WTC11 (cell line): ENCODE measurements around the gene ENAH.

Source experiments
- ESRRA ChIP-seq: sonication (generic); formaldehyde crosslinking; IDR thresholded peaks from 2 replicates; pipeline ENCODE4 v1.8.1; 2022; ENCODE audit warnings: mild to moderate bottlenecking, missing genetic modification reagents, borderline replicate concordance
- NR1H2 ChIP-seq: sonication (generic); formaldehyde crosslinking; IDR thresholded peaks from 2 replicates; pipeline ENCODE4 v1.9.0; 2021; ENCODE audit warnings: mild to moderate bottlenecking, moderate library complexity, missing genetic modification reagents
- ZNF121 ChIP-seq: sonication (generic); formaldehyde crosslinking; IDR thresholded peaks from 2 replicates; pipeline ENCODE4 v1.8.0; 2023; ENCODE audit warnings: missing genetic modification reagents
- ZNF317 ChIP-seq: sonication (generic); formaldehyde crosslinking; IDR thresholded peaks from 2 replicates; pipeline ENCODE4 v1.8.1; 2023; ENCODE audit warnings: low read depth, mild to moderate bottlenecking, moderate library complexity, missing genetic modification reagents, borderline replicate concordance
- ZNF396 ChIP-seq: fragments of 250-450 bp; sonication (Bioruptor Pico); IDR thresholded peaks from 2 replicates; pipeline ENCODE4 v1.8.0; 2021; ENCODE audit warnings: mild to moderate bottlenecking, moderate library complexity, borderline replicate concordance
- TF ChIP-seq, protein P1 (sequence below): fragments of 250-450 bp; sonication (Bioruptor Pico); IDR thresholded peaks from 2 replicates; pipeline ENCODE4 v1.8.0; 2021; ENCODE audit warnings: mild to moderate bottlenecking

DNA sequence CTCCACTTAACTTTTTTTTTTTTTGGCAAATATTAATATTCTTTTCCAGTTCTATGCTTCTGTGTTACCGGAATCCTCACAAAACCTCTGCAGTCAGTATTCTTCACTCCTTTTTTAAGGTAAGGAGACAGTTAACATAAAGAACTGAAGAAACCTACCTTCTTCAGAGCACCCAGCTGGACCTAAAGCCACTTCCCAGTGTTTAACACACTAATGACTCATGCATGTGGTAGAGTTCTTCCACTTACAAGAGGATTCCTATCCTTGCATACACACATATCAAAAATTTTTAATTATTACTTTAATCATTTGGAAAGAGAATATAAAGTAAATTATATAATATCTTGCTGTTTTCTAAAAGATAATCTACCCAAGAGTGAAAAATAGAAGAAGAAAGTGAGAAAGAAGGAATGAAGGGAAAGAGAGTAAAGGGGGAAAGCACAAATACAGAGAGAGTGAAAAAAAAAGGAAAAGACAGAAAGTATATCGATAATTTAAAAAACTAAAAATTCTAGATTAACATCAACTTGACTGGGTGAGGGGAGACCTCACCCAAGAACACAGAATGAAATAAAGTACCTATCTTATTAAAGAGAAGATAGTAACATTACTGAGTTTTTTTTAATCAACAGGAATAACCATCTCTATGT, 54.9 kb downstream of the ENAH start:
- TF ChIP-seq NR1H2 (no peak), ZNF317 (no peak), ESRRA (no peak), ZNF121 (no peak), ZNF396 (no peak)
- TF ChIP-seq, protein P1, sequence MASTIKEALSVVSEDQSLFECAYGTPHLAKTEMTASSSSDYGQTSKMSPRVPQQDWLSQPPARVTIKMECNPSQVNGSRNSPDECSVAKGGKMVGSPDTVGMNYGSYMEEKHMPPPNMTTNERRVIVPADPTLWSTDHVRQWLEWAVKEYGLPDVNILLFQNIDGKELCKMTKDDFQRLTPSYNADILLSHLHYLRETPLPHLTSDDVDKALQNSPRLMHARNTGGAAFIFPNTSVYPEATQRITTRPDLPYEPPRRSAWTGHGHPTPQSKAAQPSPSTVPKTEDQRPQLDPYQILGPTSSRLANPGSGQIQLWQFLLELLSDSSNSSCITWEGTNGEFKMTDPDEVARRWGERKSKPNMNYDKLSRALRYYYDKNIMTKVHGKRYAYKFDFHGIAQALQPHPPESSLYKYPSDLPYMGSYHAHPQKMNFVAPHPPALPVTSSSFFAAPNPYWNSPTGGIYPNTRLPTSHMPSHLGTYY (CRISPR knock-in tag), result no peak
